Breast epithelium (tissue), 4 donors: Measurements from ENCODE around the gene GALNT1. TPM values are rescaled to one million over a fixed set of nuclear protein-coding genes. Genes with fewer than 3 reads are reported as not detected.
A peak's percentile ranks its signal among the peaks of the same experiment; 100 is the strongest.

Experiments used
- DNase-seq, 2 donors: peaks; one replicate each; pipeline ENCODE4 v3.0.0-alpha.2; 2019; ENCODE audit warnings: low spot score in 2 of 2
- H3K27ac ChIP-seq, 2 donors: fragments of 200-600 bp; sonication (generic) in 1 of 2; one replicate each; pipeline ENCODE4 v1.5.1; 2016 to 2019; ENCODE audit warnings: mild to moderate bottlenecking in 1 of 2
- H3K27me3 ChIP-seq, 2 donors: fragments of 200-600 bp; sonication (generic) in 1 of 2; one replicate each; pipeline versions ENCODE4 v1.5.1 to v1.6.0; 2017 to 2019; ENCODE audit warnings: control low read depth in 1 of 2, mild to moderate bottlenecking in 1 of 2
- H3K36me3 ChIP-seq: fragments of 200-600 bp; one replicate; pipeline ENCODE4 v1.5.1; 2019
- H3K4me1 ChIP-seq, 2 donors: fragments of 200-600 bp; sonication (generic); one replicate each; pipeline ENCODE4 v1.5.1; 2016 to 2019; ENCODE audit warnings: control low read depth in 1 of 2
- H3K4me3 ChIP-seq, 3 donors: fragments of 200-600 bp; sonication (generic); 1 replicate in 2 of 3; 2 replicates in 1 of 3; pipeline ENCODE4 v1.5.1; 2016 to 2019; ENCODE audit warnings: mild to moderate bottlenecking in 3 of 3, moderate library complexity in 2 of 3
- H3K9me3 ChIP-seq, 2 donors: fragments of 200-600 bp; sonication (generic) in 1 of 2; one replicate each; pipeline ENCODE4 v1.5.1; 2016 to 2019; ENCODE audit warnings: control low read depth in 1 of 2
- CTCF ChIP-seq, 3 donors: fragments of 450-650 bp; IDR thresholded peaks; one replicate each; pipeline ENCODE4 v1.5.1; 2016 to 2017; ENCODE audit warnings: antibody characterized with exemption in 3 of 3, mild to moderate bottlenecking in 3 of 3, moderate library complexity in 3 of 3
- POLR2A ChIP-seq: fragments of 450-650 bp; IDR thresholded peaks from one replicate; pipeline ENCODE4 v1.6.1; 2016; ENCODE audit warnings: antibody characterized with exemption, mild to moderate bottlenecking, moderate library complexity
- POLR2AphosphoS5 ChIP-seq, 3 donors: sonication (generic); formaldehyde crosslinking; IDR thresholded peaks; one replicate each; pipeline ENCODE4 v1.6.1; 2017; ENCODE audit warnings: antibody characterized with exemption in 3 of 3
- intact Hi-C: fragments of 100-400 bp; cut with DNase I; formaldehyde crosslinking; loops from one replicate; pipeline ENCODE4 v1.15.1; 2023; ENCODE audit warnings: low total_unique reads
- total RNA-seq, 3 donors: library from RNA; depleted of rRNA; stranded (reverse); fragments of >200 nt; gene quantifications; one replicate each; pipeline ENCODE4 v1.1.0, GENCODE V29; 2016

GALNT1 gene
- total RNA-seq, 3 donors from 2014 or later, result 34.9 to 60.9 (median 46.5) TPM

DNA sequence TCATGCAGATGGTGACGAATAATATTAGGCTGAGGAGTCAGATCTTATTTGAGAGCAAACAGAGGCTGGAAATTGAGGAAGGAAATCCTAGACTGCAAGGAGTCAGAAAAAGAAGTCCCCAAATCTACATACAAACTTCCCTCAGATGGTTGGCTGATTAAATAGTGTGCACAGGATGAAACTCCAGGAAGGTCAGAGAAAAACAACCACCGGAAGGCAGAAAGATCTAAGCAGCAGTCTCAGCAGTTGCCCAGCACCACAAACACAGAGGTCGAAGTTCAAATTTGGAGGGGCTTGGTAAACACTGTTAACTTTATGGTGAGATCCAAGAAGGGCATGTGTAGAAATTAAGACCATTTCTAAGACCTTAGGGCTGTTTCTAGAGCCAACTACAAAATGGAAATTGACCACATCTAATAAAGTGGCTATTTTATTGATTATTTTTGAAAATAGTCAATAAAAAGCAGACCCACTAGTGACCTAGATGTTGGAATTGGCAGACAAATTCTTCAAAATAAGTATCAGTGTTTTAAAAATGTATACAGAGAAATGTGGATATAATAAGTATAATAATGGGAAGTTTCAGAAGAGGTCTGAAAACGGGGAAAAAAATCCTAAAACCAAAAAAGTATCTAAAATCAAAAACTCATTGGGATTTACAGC, 134.8 kb downstream of the GALNT1 start:
- no peak for DNase-seq
- no peaks in the 10 kb centered on the region for H3K36me3 ChIP-seq
- TF ChIP-seq POLR2A, result no peak
- TF ChIP-seq POLR2AphosphoS5 (IDR thresholded peaks at IDR 0.05), result no peak
- no peak for TF ChIP-seq CTCF (IDR thresholded peaks at IDR 0.05)
- no peak overlapping the region for H3K27ac ChIP-seq
- peaks cover 6 to 14% of the 10 kb centered on the region in 2 donors for H3K9me3 ChIP-seq
- intact Hi-C loops, result no loop called here
- H3K4me3 ChIP-seq, result no peak overlapping the region
- H3K4me1 ChIP-seq, result no peaks in the 10 kb centered on the region
- H3K27me3 ChIP-seq, result no peaks in the 10 kb centered on the region

DNA sequence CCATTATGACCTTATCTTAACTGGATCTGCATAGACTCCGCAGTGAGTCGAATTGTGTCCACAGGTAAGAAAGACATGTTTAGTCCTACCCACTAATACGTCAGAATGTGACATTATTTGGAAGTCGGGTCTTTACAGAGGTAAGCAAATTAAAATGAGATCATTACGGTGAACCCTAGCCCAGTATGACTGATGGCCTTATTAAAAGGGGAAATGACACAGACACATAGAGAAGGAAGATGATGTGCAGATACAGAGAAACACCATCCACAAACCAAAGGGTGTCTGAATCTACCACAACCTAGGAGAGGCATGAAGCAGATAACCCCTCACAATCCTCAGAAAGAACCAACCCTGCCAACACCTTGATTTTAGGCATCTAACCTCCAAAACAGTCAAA, 135.6 kb downstream of the GALNT1 start:
- H3K4me3 ChIP-seq, result no peak overlapping the region
- intact Hi-C loops, result no loop called here

DNA sequence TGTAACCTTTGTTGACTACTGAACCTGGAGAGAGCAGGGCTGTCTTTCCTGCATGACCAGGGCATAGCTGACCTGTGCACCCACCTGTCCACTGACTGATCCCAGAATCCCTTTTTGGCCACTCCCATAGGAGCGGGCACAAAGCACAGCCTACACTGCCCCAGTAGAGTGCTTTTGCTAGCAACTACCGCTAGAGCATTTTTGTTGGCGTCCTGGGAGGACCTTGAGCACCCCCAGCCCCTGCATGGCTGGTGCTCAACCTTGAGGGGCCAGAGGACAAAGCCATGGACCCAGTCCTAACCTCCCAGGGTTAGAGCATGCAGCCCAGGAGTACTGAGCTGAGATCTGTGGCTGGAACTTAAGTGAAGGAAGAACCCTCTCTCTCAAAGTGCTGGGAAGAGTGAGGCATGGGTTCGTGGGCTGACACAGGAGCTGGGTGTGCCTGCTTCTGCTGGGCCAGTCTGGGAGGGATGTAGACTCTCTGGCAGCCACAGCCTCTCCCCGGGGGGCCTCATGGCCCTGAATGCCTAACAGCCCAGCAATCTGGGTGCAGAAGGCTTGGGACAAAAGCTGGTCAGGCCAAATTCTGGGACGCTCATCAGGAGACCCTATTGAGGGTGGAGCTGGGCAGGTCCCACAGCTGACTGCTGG, 140.0 kb downstream of the GALNT1 start:
- no peak for TF ChIP-seq CTCF (IDR thresholded peaks at IDR 0.05)
- TF ChIP-seq POLR2A, result no peak
- no peak for TF ChIP-seq POLR2AphosphoS5 (IDR thresholded peaks at IDR 0.05)
- Histone ChIP-seq H3K4me3 (no peak overlapping the region), H3K27ac (no peak overlapping the region), H3K27me3 (no peaks in the 10 kb centered on the region), H3K9me3 (peaks cover 6 to 14% of the 10 kb centered on the region in 2 donors), H3K36me3 (no peaks in the 10 kb centered on the region), H3K4me1 (no peaks in the 10 kb centered on the region)
- intact Hi-C loops, result no loop called here
- DNase-seq, result no peak

More for the DNA sequence above, 135.6 kb downstream of the GALNT1 start:
- Histone ChIP-seq H3K4me1 (no peaks in the 10 kb centered on the region), H3K27ac (no peak overlapping the region), H3K9me3 (peaks cover 6 to 14% of the 10 kb centered on the region in 2 donors), H3K27me3 (no peaks in the 10 kb centered on the region), H3K36me3 (no peaks in the 10 kb centered on the region)
- no peak for TF ChIP-seq POLR2A
- no peak for TF ChIP-seq POLR2AphosphoS5 (IDR thresholded peaks at IDR 0.05)
- no peak for TF ChIP-seq CTCF (IDR thresholded peaks at IDR 0.05)
- no peak for DNase-seq

- intact Hi-C loops, result no loop called here
- Histone ChIP-seq H3K36me3 (no peaks in the 10 kb centered on the region), H3K27me3 (no peaks in the 10 kb centered on the region), H3K4me3 (no peak overlapping the region), H3K9me3 (no peaks in the 10 kb centered on the region), H3K4me1 (no peaks in the 10 kb centered on the region), H3K27ac (no peak overlapping the region)
- TF ChIP-seq CTCF (IDR thresholded peaks at IDR 0.05), result no peak
- TF ChIP-seq POLR2AphosphoS5 (IDR thresholded peaks at IDR 0.05), result no peak
- TF ChIP-seq POLR2A, result no peak
- DNase-seq, result no peak
These were observed 147.1 kb downstream of the GALNT1 start for GRCh38 chr18:35728676-35729075.

- no peak for TF ChIP-seq POLR2AphosphoS5 (IDR thresholded peaks at IDR 0.05)
- no peak for TF ChIP-seq CTCF (IDR thresholded peaks at IDR 0.05)
- no peak for TF ChIP-seq POLR2A
- no peaks in the 10 kb centered on the region for H3K9me3 ChIP-seq
- H3K27ac ChIP-seq, result no peak overlapping the region
- H3K4me3 ChIP-seq, result peak overlapping the region in 1 of 3 donors; percentile 39
- DNase-seq, result no peak
- H3K36me3 ChIP-seq, result no peaks in the 10 kb centered on the region
- intact Hi-C loops, result no loop called here
- no peaks in the 10 kb centered on the region for H3K27me3 ChIP-seq
- no peaks in the 10 kb centered on the region for H3K4me1 ChIP-seq
These were observed 148.6 kb downstream of the GALNT1 start for GRCh38 chr18:35729991-35730668.
